K562 (cell line): Measurements from ENCODE around the gene EML3. TPM values are rescaled to one million over a fixed set of nuclear protein-coding genes. Genes with fewer than 3 reads are reported as not detected.

Experiments used
- ATAC-seq: fragments of 200-7000 bp; cut with Tn5 transposase; 3 replicates; pipeline ENCODE4 v1.9.1; 2020; ENCODE audit warnings: moderate library complexity
- BruUV-seq: library from RNA; stranded (reverse); fragments of 400-500 nt; replicated peaks from 2 replicates; lab custom pipeline; 2021; lab: Mats Ljungman, UMichigan
- CTCF ChIA-PET: fragments of 300-600 bp; formaldehyde crosslinking; extraction: SDS; loops from one replicate; lab custom pipeline; 2021; ENCODE audit warnings: low intra/inter-chr PET ratio; lab: Yijun Ruan, JAX
- POLR2A ChIA-PET: fragments of 300-600, 350-650 bp; sonication (Branson Sonifier 250); formaldehyde crosslinking; extraction: SDS; loops from one replicate; lab custom pipeline; 2021; ENCODE audit warnings: antibody characterized with exemption, inconsistent platforms; lab: Yijun Ruan, JAX
- DNase-seq, 4 experiments: peaks; one replicate each; pipeline versions ENCODE4 v3.0.0 to v3.0.0-alpha.2; 2011 to 2018; ENCODE audit warnings: low spot score in 3 of 4, mixed read lengths in 3 of 4; ENCODE audit errors: extremely low read depth in 1 of 4
- FAIRE-seq: peaks from 2 replicates; lab custom pipeline; 2011; peaks lifted over from hg19 to GRCh38; lab: Jason Lieb, UNC
- H2AFZ ChIP-seq: 2 replicates; pipeline ENCODE4 v1.6.0; 2011; ENCODE audit warnings: low read depth, low read length, control low read depth, inconsistent platforms
- H3K27ac ChIP-seq: fragments of 200-600 bp; 3 replicates; pipeline ENCODE4 v1.8.0; 2011; ENCODE audit warnings: low read depth, mild to moderate bottlenecking, control low read depth, inconsistent platforms, low read length, moderate library complexity, mixed read lengths; ENCODE audit errors: extremely low read depth
- H3K27me3 ChIP-seq, 2 experiments: fragments of 300-600 bp in 1 of 2; 2 replicates in 1 of 2; 3 replicates in 1 of 2; pipeline versions ENCODE4 v1.6.0 to v1.8.0; 2011; ENCODE audit warnings: inconsistent platforms in 2 of 2, low read length in 2 of 2, mild to moderate bottlenecking in 1 of 2, mixed read lengths in 1 of 2, moderate library complexity in 1 of 2; ENCODE audit not compliant: control insufficient read depth in 2 of 2, insufficient read depth in 2 of 2
- H3K36me3 ChIP-seq: fragments of 300-600 bp; 3 replicates; pipeline ENCODE4 v1.8.0; 2011; ENCODE audit warnings: mild to moderate bottlenecking, low read length, inconsistent platforms; ENCODE audit not compliant: control insufficient read depth, insufficient read depth
- H3K4me1 ChIP-seq, 2 experiments: fragments of 200-600 bp in 1 of 2; replicated peaks in 1 of 2; 2 replicates in 1 of 2; 3 replicates in 1 of 2; pipeline versions ENCODE4 v1.5.1 to v1.8.0; 2011; ENCODE audit warnings: inconsistent platforms in 2 of 2, low read length in 2 of 2, mild to moderate bottlenecking in 1 of 2, mixed read lengths in 1 of 2, moderate library complexity in 1 of 2; ENCODE audit not compliant: control insufficient read depth in 2 of 2, insufficient read depth in 2 of 2
- H3K4me2 ChIP-seq: 2 replicates; pipeline ENCODE4 v1.6.1; 2011; ENCODE audit warnings: low read length, control low read depth, inconsistent platforms, mixed read lengths; ENCODE audit not compliant: insufficient read depth
- H3K4me3 ChIP-seq: fragments of 200-600 bp; sonication (generic), shearing (Covaris generic); 2 replicates; pipeline ENCODE4 v1.5.1; 2016; ENCODE audit warnings: control low read depth, inconsistent platforms
- H3K79me2 ChIP-seq: fragments of 200-600 bp; 3 replicates; pipeline ENCODE4 v1.8.0; 2011; ENCODE audit warnings: low read length, inconsistent platforms; ENCODE audit not compliant: control insufficient read depth, insufficient read depth
- H3K9ac ChIP-seq, 2 experiments: 2 replicates each; pipeline versions ENCODE4 v1.6.0 to v1.6.1; 2011; ENCODE audit warnings: low read depth in 2 of 2, low read length in 2 of 2, control low read depth in 1 of 2, inconsistent platforms in 1 of 2, mild to moderate bottlenecking in 1 of 2, mixed read lengths in 1 of 2; ENCODE audit not compliant: insufficient read depth in 1 of 2
- H3K9me1 ChIP-seq: one replicate; pipeline ENCODE4 v1.6.0; 2011; ENCODE audit warnings: inconsistent platforms, mild to moderate bottlenecking, low read length, moderate library complexity; ENCODE audit not compliant: control insufficient read depth, insufficient read depth
- H3K9me3 ChIP-seq: replicated peaks from 2 replicates; pipeline ENCODE4 v1.5.1; 2011; ENCODE audit warnings: low read depth, low read length, inconsistent platforms; ENCODE audit not compliant: control insufficient read depth, insufficient read depth
- H4K20me1 ChIP-seq: replicated peaks from 2 replicates; pipeline ENCODE4 v1.6.1; 2011; ENCODE audit warnings: low read length, inconsistent platforms, mixed read lengths; ENCODE audit not compliant: control insufficient read depth, insufficient read depth
- PHTF2 ChIP-seq: fragments of 250-450 bp; sonication (Bioruptor Pico); IDR thresholded peaks from 2 replicates; pipeline ENCODE4 v1.5.0; 2021; ENCODE audit warnings: mild to moderate bottlenecking
- ZBTB33 ChIP-seq: sonication (generic); formaldehyde crosslinking; IDR thresholded peaks from 2 replicates; pipeline ENCODE4 v1.8.1; 2023; ENCODE audit warnings: mild to moderate bottlenecking, missing genetic modification reagents
- WGBS: fragments of 100-300 bp; shearing (Covaris generic); methylation state at CpG from one replicate; pipeline ENCODE4 v1.1.6; 2016; ENCODE audit warnings: low coverage, mixed read lengths; ENCODE audit not compliant: insufficient coverage; ENCODE audit errors: missing lambda C conversion rate; 5-methylcytosine and 5-hydroxymethylcytosine counted together
- in situ Hi-C: fragments of 300-500 bp; cut with MboI; formaldehyde crosslinking; loops from 4 replicates; pipeline ENCODE4 v1.15.0; 2018; ENCODE audit warnings: inconsistent platforms, mixed read lengths
- intact Hi-C: fragments of 100-400 bp; cut with micrococcal nuclease; formaldehyde crosslinking; loops from 2 replicates; pipeline ENCODE4 v1.14.2; 2022
- polyA plus RNA-seq, 8 experiments: library from polyadenylated mRNA; depleted of rRNA in 4 of 8; stranded (reverse) in 5 of 8; unstranded in 3 of 8; fragments of >200 nt; fragmentation: Nextera tagmentation in 2 of 8; fragmentation: Illumina TruSeq in 1 of 8; extraction: Ambion mirVana in 2 of 8; extraction: Trizol in 1 of 8; gene quantifications; 2 replicates each; pipeline versions ENCODE4 v1.2.1 to v1.2.3, GENCODE V29; 2011 to 2014; ENCODE audit warnings: inconsistent platforms in 1 of 8, missing spikeins in 1 of 8
- total RNA-seq, 7 experiments: library from RNA; depleted of rRNA in 6 of 7; stranded (reverse); fragments of >200 nt in 6 of 7; fragmentation: Illumina TruSeq in 2 of 7; extraction: Trizol in 2 of 7; gene quantifications; 2 replicates each; pipeline versions ENCODE4 v1.2.1 to v1.2.3, GENCODE V29; 2011 to 2021; ENCODE audit warnings: low replicate concordance in 1 of 7

EML3 gene
- total and polyA plus RNA-seq, 9 of the 15 experiments (the other 6 are each of a cell fraction or from before 2014, with no cell fraction given): 0.32 to 90.5 (median 26.4) TPM

GRCh38 chr11:62604460-62605120 is 8.0 kb downstream of the EML3 start:
- no peak for TF ChIP-seq PHTF2
- TF ChIP-seq ZBTB33 (CRISPR knock-in tag): peak; percentile 54; the same call in 1 of the 2 replicates
- H3K36me3 ChIP-seq: peaks cover 74% of the 10 kb centered on the region
- no peak overlapping the region for H2AFZ ChIP-seq
- POLR2A ChIA-PET: interaction anchor here (0.8 to 2.4 kb wide), 2 partner anchors 13 to 19 kb away, joined by 6 to 10 read pairs; partner anchors contain the start of gene TUT1
- no peaks in the 10 kb centered on the region for H4K20me1 ChIP-seq
- no peaks in the 10 kb centered on the region for H3K27me3 ChIP-seq
- in situ Hi-C loops (no loop called here), intact Hi-C loops (loop anchor here (5.0 kb wide), 1 partner anchor 68 kb away; the partner anchor contains the start of genes LBHD1 and UQCC3)
- ATAC-seq (no peak), DNase-seq (no peak), FAIRE-seq (no peak)
- no peak overlapping the region for H3K4me2 ChIP-seq
- 69% methylated on average over 13 of the region's 13 CpGs for WGBS
- H3K9me1 ChIP-seq: no peaks in the 10 kb centered on the region
- no peaks in the 10 kb centered on the region for H3K9me3 ChIP-seq
- H3K79me2 ChIP-seq: peaks cover 25% of the 10 kb centered on the region
- H3K4me1 ChIP-seq: peaks cover 6 to 44% of the 10 kb centered on the region in 2 experiments; a peak in 3 of 5 replicates
- H3K27ac ChIP-seq: no peak overlapping the region
- CTCF ChIA-PET: no interaction called here
- BruUV-seq: no TSS peak
- H3K4me3 ChIP-seq: no peak overlapping the region
- H3K9ac ChIP-seq: peak overlapping the region in 1 of 2 experiments; percentile 83; a peak in 2 of 4 replicates
